ENCODE measurements around the gene PRR20D.
"Not testable (repeated sequence)": the region's sequence is repeated elsewhere in the genome, so short reads cannot be mapped to it uniquely, and the experiment has no call there.

PRR20D gene

GRCh38 chr13:57160332-57160731 lies at the start of gene PRR20D:
Gene PRR20D, plus strand, starts transcription at chr13:57160632. Its CDS starts 387 bp downstream, at chr13:57161019.
- DNase-seq, result not testable (repeated sequence)

- DNase-seq, result no peak
These were observed 45.5 kb upstream of the PRR20D start for GRCh38 chr13:57114945-57115344.

DNA sequence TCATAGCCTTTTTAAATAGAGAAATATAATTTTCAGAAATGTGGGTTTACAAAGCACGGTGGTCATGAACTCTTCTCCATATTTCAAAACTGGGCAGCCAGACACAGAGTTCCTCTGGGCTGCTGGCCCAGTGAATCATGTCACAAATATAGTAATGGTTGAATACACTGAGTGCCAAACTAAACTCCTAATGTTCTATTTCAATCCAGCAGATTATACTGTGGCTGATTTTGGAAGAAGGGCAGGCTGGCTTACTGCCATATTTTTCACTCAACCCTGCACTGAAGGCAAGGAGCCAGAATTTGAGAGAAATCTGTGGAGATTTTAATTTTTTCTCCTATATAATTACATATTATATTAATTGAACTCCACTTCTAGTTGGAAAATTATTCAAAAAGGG lies 36.8 kb upstream of the PRR20D start:
- DNase-seq, result no peak

DNA sequence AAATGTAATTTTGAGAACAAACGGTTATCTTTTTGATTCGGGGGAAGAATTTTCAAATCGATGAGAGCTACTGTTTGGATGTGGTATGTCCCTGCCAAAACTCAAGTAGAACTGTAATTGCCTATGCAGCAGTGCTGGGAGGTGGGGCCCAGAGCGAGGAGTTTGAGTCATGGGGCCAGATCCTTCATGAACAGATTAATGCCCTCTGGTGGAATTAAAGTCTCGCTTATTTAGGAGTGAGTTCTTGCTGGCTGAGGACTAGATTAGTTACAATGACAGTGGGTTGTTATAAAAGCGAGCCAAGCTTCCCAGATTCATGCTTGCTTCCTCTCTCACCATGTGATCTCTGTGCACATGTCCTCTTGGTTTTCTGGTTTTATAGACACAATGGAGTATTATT lies 31.5 kb upstream of the PRR20D start:
- no peak for DNase-seq

- no peak for DNase-seq
These were observed 24.3 kb upstream of the PRR20D start for GRCh38 chr13:57136093-57136492.

GRCh38 chr13:57137585-57137984 lies 22.8 kb upstream of the PRR20D start:
- no peak for DNase-seq

DNA sequence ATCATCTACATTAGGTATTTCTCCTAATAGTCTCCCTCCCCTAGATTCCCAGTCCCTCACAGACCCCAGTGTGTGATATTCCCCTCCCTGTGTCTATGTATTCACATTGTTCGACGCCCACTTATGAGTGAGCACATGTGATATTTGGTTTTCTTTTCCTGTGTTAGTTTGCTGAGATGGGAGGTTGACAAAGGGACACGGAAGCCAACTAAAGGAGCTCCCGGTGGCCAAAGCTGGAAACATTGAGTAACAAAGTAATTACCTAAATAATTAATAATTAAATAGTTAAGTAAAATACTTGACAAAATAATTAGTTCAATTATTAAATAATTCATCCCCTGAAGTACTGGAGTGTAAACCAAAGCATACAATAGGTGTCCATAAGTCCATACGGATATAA lies 21.4 kb upstream of the PRR20D start:
- DNase-seq, result no peak

GRCh38 chr13:57139781-57140180 lies 20.7 kb upstream of the PRR20D start:
- DNase-seq, result not testable (repeated sequence)

DNA sequence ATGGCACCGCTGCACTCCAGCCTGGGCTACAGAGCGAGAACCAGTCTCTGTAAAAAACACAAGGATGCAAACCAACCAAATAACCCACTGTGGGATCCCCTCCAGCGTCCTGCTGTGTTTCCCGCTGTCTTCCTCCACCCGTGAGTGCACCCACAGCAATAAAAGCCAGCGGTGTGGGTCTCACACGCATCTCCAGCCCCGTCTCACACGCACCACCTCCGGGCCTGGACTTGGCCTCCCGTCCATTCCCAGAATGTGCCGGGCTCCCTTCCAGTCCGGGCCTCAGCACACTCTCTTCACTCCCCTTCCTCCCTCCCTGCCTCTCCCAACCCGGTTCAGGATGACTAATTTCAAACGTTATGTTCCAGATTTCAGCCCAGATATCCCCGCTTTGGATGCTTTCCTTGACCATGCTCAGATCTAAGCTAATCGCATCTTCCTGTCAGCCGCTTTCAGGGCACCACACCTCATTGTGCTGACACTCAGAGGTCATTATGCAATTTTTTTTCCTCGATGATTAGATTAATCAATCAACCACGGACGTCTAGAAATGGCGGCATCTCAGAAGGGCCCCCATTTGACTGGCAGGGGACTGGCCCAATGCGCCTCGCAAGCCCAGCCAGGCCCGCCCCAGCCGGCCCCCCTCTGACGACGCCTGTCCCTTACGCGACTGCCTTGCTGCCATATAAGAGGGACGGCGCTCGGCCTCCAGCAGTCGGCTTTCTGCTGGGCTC lies 20.0 kb upstream of the PRR20D start, which contains the start of gene PRR20A:
Gene PRR20A, plus strand, starts transcription at position 684 of the 734 bp plus-strand sequence. CDS start 387 bp downstream, outside the sequence.
- DNase-seq, result not testable (repeated sequence)

DNA sequence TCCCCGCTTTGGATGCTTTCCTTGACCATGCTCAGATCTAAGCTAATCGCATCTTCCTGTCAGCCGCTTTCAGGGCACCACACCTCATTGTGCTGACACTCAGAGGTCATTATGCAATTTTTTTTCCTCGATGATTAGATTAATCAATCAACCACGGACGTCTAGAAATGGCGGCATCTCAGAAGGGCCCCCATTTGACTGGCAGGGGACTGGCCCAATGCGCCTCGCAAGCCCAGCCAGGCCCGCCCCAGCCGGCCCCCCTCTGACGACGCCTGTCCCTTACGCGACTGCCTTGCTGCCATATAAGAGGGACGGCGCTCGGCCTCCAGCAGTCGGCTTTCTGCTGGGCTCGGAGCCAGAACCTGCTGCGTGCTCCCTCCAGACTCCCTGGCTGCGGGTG lies 13.2 kb upstream of the PRR20D start, which contains the start of gene PRR20B:
Gene PRR20B, plus strand, starts transcription at position 301 of the 400 bp plus-strand sequence. CDS start 387 bp downstream, outside the sequence.
- DNase-seq, result not testable (repeated sequence)

- not testable (repeated sequence) for DNase-seq
These were observed 12.3 kb upstream of the PRR20D start for GRCh38 chr13:57148106-57148505.

DNA sequence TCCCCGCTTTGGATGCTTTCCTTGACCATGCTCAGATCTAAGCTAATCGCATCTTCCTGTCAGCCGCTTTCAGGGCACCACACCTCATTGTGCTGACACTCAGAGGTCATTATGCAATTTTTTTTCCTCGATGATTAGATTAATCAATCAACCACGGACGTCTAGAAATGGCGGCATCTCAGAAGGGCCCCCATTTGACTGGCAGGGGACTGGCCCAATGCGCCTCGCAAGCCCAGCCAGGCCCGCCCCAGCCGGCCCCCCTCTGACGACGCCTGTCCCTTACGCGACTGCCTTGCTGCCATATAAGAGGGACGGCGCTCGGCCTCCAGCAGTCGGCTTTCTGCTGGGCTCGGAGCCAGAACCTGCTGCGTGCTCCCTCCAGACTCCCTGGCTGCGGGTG lies 6.7 kb upstream of the PRR20D start, which contains the start of gene PRR20C:
Gene PRR20C, plus strand, starts transcription at position 301 of the 400 bp plus-strand sequence. CDS start 387 bp downstream, outside the sequence.
- not testable (repeated sequence) for DNase-seq

DNA sequence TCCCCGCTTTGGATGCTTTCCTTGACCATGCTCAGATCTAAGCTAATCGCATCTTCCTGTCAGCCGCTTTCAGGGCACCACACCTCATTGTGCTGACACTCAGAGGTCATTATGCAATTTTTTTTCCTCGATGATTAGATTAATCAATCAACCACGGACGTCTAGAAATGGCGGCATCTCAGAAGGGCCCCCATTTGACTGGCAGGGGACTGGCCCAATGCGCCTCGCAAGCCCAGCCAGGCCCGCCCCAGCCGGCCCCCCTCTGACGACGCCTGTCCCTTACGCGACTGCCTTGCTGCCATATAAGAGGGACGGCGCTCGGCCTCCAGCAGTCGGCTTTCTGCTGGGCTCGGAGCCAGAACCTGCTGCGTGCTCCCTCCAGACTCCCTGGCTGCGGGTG lies 6.5 kb downstream of the PRR20D start, which contains the start of gene PRR20E:
Gene PRR20E, plus strand, starts transcription at position 301 of the 400 bp plus-strand sequence. CDS start 387 bp downstream, outside the sequence.
- DNase-seq, result not testable (repeated sequence)

- DNase-seq, result no peak
These were observed 31.2 kb downstream of the PRR20D start for GRCh38 chr13:57191667-57192066.

DNA sequence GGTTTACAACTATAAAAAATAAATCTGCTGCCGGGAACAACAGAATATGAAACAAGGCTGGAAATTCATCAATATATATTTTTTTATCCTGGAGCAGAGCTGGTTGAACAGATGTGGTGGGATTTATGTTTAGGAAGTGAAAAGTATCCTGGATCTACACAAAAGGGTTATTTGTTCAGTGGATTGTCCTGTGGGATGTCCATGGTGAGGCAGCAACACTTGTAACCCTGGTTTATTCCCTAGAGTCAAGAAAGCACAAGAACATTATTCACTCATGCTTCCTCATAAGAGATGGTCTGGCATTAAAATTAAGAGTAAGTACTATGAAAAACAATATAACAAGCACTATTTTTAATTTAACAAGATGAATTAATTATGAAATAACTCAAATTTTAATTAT lies 52.6 kb downstream of the PRR20D start:
- DNase-seq, result no peak

All from midbrain (tissue), 1 donor.